WTC11 (cell line): ENCODE measurements around the gene CNOT6L. TPM values are rescaled to one million over a fixed set of nuclear protein-coding genes. Genes with fewer than 3 reads are reported as not detected.
A peak's percentile ranks its signal among the peaks of the same experiment; 100 is the strongest.

Experiments
- ATAC-seq: fragments of 200-7000 bp; cut with Tn5 transposase; 2 replicates; pipeline ENCODE4 v1.10.0; 2021; ENCODE audit warnings: mild to moderate bottlenecking, moderate library complexity
- CTCF ChIA-PET: fragments of 300-600 bp; sonication (Branson Sonifier 250); formaldehyde crosslinking; loops from one replicate; lab custom pipeline; 2021; ENCODE audit warnings: antibody characterized with exemption; lab: Charles Lee
- POLR2A ChIA-PET: fragments of 350-600 bp; sonication (Branson Sonifier 250); formaldehyde crosslinking; loops from one replicate; lab custom pipeline; 2021; ENCODE audit warnings: antibody characterized with exemption; lab: Charles Lee
- DNase-seq: peaks from one replicate; pipeline ENCODE4 v3.0.0; 2021; ENCODE audit warnings: low spot score
- H3K27ac Mint-ChIP-seq: 2 replicates; pipeline ENCODE4 v1.8.0; 2021; ENCODE audit warnings: mixed read lengths
- H3K27me3 Mint-ChIP-seq: 2 replicates; pipeline ENCODE4 v1.8.0; 2021; ENCODE audit warnings: low read depth, mild to moderate bottlenecking, moderate library complexity, mixed read lengths
- H3K36me3 Mint-ChIP-seq: 2 replicates; pipeline ENCODE4 v1.8.0; 2021; ENCODE audit warnings: mixed read lengths
- H3K4me1 Mint-ChIP-seq: 2 replicates; pipeline ENCODE4 v1.8.0; 2022; ENCODE audit warnings: mixed read lengths
- H3K4me3 Mint-ChIP-seq: 2 replicates; pipeline ENCODE4 v1.8.0; 2021; ENCODE audit warnings: mild to moderate bottlenecking, moderate library complexity, mixed read lengths
- H3K9me3 Mint-ChIP-seq: 2 replicates; pipeline ENCODE4 v1.8.0; 2021; ENCODE audit warnings: mixed read lengths
- CREM ChIP-seq: sonication (generic); formaldehyde crosslinking; IDR thresholded peaks from 2 replicates; pipeline ENCODE4 v1.8.1; 2022; ENCODE audit warnings: mild to moderate bottlenecking, missing genetic modification reagents, moderate library complexity
- FOXP1 ChIP-seq: sonication (generic); formaldehyde crosslinking; IDR thresholded peaks from 2 replicates; pipeline ENCODE4 v1.8.0; 2022; ENCODE audit warnings: missing genetic modification reagents, mild to moderate bottlenecking, moderate library complexity, borderline replicate concordance
- GABPB1 ChIP-seq: sonication (generic); formaldehyde crosslinking; IDR thresholded peaks from 2 replicates; pipeline ENCODE4 v1.8.1; 2023; ENCODE audit warnings: mild to moderate bottlenecking, missing genetic modification reagents
- GRHL2 ChIP-seq: fragments of 250-450 bp; sonication (Bioruptor Pico); IDR thresholded peaks from 2 replicates; pipeline ENCODE4 v1.8.0; 2022; ENCODE audit warnings: mild to moderate bottlenecking, moderate library complexity; ENCODE audit not compliant: insufficient replicate concordance, severe bottlenecking
- GTF2I ChIP-seq: fragments of 250-450 bp; sonication (Bioruptor Pico); conservative IDR thresholded peaks from 2 replicates; pipeline ENCODE4 v1.4.0; 2021; ENCODE audit warnings: mild to moderate bottlenecking
- IRF2 ChIP-seq: sonication (generic); formaldehyde crosslinking; IDR thresholded peaks from 2 replicates; pipeline ENCODE4 v1.8.0; 2022; ENCODE audit warnings: low read depth, missing genetic modification reagents, borderline replicate concordance
- JUN ChIP-seq: sonication (generic); formaldehyde crosslinking; IDR thresholded peaks from 2 replicates; pipeline ENCODE4 v1.8.0; 2023; ENCODE audit warnings: mild to moderate bottlenecking, missing genetic modification reagents
- KAT7 ChIP-seq: sonication (generic); formaldehyde crosslinking; IDR thresholded peaks from 2 replicates; pipeline ENCODE4 v1.8.1; 2023; ENCODE audit warnings: missing genetic modification reagents, mild to moderate bottlenecking, borderline replicate concordance
- MXD4 ChIP-seq: fragments of 250-450 bp; sonication (Bioruptor Pico); IDR thresholded peaks from 2 replicates; pipeline ENCODE4 v1.8.0; 2021; ENCODE audit warnings: mild to moderate bottlenecking, moderate library complexity, borderline replicate concordance
- NFE2L1 ChIP-seq: sonication (generic); formaldehyde crosslinking; IDR thresholded peaks from 2 replicates; pipeline ENCODE4 v1.8.1; 2023; ENCODE audit warnings: missing genetic modification reagents
- PRRX2 ChIP-seq: fragments of 250-450 bp; sonication (Bioruptor Pico); IDR thresholded peaks from 2 replicates; pipeline ENCODE4 v1.8.0; 2021; ENCODE audit warnings: mild to moderate bottlenecking
- SMAD4 ChIP-seq: sonication (generic); formaldehyde crosslinking; IDR thresholded peaks from 2 replicates; pipeline ENCODE4 v1.8.0; 2022; ENCODE audit warnings: mild to moderate bottlenecking, missing genetic modification reagents
- SOX15 ChIP-seq: fragments of 250-450 bp; sonication (Bioruptor Pico); IDR thresholded peaks from 2 replicates; pipeline ENCODE4 v1.9.0; 2021; ENCODE audit warnings: mild to moderate bottlenecking
- ZNF138 ChIP-seq: sonication (generic); formaldehyde crosslinking; conservative IDR thresholded peaks from 2 replicates; pipeline ENCODE4 v1.8.1; 2022; ENCODE audit warnings: mild to moderate bottlenecking, moderate library complexity, missing genetic modification reagents
- ZNF219 ChIP-seq: sonication (generic); formaldehyde crosslinking; IDR thresholded peaks from 2 replicates; pipeline ENCODE4 v1.8.0; 2023; ENCODE audit warnings: missing genetic modification reagents, mild to moderate bottlenecking, borderline replicate concordance
- ZNF232 ChIP-seq: sonication (generic); formaldehyde crosslinking; IDR thresholded peaks from 2 replicates; pipeline ENCODE4 v1.8.0; 2022; ENCODE audit warnings: mild to moderate bottlenecking, missing genetic modification reagents
- ZNF263 ChIP-seq: sonication (generic); formaldehyde crosslinking; IDR thresholded peaks from 2 replicates; pipeline ENCODE4 v1.8.1; 2022; ENCODE audit warnings: low read depth, mild to moderate bottlenecking, moderate library complexity, missing genetic modification reagents
- ZNF396 ChIP-seq: fragments of 250-450 bp; sonication (Bioruptor Pico); IDR thresholded peaks from 2 replicates; pipeline ENCODE4 v1.8.0; 2021; ENCODE audit warnings: mild to moderate bottlenecking, moderate library complexity, borderline replicate concordance
- total RNA-seq: library from RNA; stranded (reverse); gene quantifications from 3 replicates; pipeline ENCODE4 v1.2.3, GENCODE V29; 2021
- TF ChIP-seq, protein P1 (sequence below): sonication (generic); formaldehyde crosslinking; IDR thresholded peaks from 2 replicates; pipeline ENCODE4 v1.8.1; 2022; ENCODE audit warnings: low read depth, missing genetic modification reagents, borderline replicate concordance
- TF ChIP-seq, protein P2 (sequence below): sonication (generic); formaldehyde crosslinking; IDR thresholded peaks from 2 replicates; pipeline ENCODE4 v1.8.0; 2022; ENCODE audit warnings: mild to moderate bottlenecking, missing genetic modification reagents
- TF ChIP-seq, protein P3 (sequence below): sonication (generic); formaldehyde crosslinking; IDR thresholded peaks from 2 replicates; pipeline ENCODE4 v1.8.0; 2023; ENCODE audit warnings: mild to moderate bottlenecking, missing genetic modification reagents
- TF ChIP-seq, protein P4 (sequence below): fragments of 250-450 bp; sonication (Bioruptor Pico); IDR thresholded peaks from 2 replicates; pipeline ENCODE4 v1.9.0; 2021; ENCODE audit warnings: mild to moderate bottlenecking
- TF ChIP-seq, protein P5 (sequence below): fragments of 250-450 bp; sonication (Bioruptor Pico); IDR thresholded peaks from 2 replicates; pipeline ENCODE4 v1.9.0; 2021; ENCODE audit warnings: mild to moderate bottlenecking
- TF ChIP-seq, protein P6 (sequence below): sonication (generic); formaldehyde crosslinking; IDR thresholded peaks from 2 replicates; pipeline ENCODE4 v1.8.1; 2022; ENCODE audit warnings: mild to moderate bottlenecking, missing genetic modification reagents, moderate library complexity, borderline replicate concordance

CNOT6L gene
- total RNA-seq, 1 experiment from 2014 or later: 21.6 TPM

GRCh38 chr4:77818073-77818601 is 1.0 kb downstream of the CNOT6L start:
- Mint-ChIP-seq H3K4me3 (peak overlapping the region; percentile 86), H3K36me3 (no peaks in the 10 kb centered on the region), H3K27me3 (peaks cover 7% of the 10 kb centered on the region), H3K9me3 (no peaks in the 10 kb centered on the region), H3K4me1 (peaks cover 14% of the 10 kb centered on the region), H3K27ac (peak overlapping the region; percentile 91)
- peak; percentile 53 for DNase-seq
- TF ChIP-seq SMAD4 (no peak), GTF2I (no peak), GRHL2 (CRISPR knock-in tag) (no peak), ZNF219 (CRISPR knock-in tag) (no peak), ZNF232 (CRISPR knock-in tag) (no peak)
- TF ChIP-seq, protein P1, sequence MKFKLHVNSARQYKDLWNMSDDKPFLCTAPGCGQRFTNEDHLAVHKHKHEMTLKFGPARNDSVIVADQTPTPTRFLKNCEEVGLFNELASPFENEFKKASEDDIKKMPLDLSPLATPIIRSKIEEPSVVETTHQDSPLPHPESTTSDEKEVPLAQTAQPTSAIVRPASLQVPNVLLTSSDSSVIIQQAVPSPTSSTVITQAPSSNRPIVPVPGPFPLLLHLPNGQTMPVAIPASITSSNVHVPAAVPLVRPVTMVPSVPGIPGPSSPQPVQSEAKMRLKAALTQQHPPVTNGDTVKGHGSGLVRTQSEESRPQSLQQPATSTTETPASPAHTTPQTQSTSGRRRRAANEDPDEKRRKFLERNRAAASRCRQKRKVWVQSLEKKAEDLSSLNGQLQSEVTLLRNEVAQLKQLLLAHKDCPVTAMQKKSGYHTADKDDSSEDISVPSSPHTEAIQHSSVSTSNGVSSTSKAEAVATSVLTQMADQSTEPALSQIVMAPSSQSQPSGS (CRISPR knock-in tag): no peak
- TF ChIP-seq, protein P2, sequence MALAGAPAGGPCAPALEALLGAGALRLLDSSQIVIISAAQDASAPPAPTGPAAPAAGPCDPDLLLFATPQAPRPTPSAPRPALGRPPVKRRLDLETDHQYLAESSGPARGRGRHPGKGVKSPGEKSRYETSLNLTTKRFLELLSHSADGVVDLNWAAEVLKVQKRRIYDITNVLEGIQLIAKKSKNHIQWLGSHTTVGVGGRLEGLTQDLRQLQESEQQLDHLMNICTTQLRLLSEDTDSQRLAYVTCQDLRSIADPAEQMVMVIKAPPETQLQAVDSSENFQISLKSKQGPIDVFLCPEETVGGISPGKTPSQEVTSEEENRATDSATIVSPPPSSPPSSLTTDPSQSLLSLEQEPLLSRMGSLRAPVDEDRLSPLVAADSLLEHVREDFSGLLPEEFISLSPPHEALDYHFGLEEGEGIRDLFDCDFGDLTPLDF (CRISPR knock-in tag): no peak
- TF ChIP-seq, protein P3, sequence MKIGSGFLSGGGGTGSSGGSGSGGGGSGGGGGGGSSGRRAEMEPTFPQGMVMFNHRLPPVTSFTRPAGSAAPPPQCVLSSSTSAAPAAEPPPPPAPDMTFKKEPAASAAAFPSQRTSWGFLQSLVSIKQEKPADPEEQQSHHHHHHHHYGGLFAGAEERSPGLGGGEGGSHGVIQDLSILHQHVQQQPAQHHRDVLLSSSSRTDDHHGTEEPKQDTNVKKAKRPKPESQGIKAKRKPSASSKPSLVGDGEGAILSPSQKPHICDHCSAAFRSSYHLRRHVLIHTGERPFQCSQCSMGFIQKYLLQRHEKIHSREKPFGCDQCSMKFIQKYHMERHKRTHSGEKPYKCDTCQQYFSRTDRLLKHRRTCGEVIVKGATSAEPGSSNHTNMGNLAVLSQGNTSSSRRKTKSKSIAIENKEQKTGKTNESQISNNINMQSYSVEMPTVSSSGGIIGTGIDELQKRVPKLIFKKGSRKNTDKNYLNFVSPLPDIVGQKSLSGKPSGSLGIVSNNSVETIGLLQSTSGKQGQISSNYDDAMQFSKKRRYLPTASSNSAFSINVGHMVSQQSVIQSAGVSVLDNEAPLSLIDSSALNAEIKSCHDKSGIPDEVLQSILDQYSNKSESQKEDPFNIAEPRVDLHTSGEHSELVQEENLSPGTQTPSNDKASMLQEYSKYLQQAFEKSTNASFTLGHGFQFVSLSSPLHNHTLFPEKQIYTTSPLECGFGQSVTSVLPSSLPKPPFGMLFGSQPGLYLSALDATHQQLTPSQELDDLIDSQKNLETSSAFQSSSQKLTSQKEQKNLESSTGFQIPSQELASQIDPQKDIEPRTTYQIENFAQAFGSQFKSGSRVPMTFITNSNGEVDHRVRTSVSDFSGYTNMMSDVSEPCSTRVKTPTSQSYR (CRISPR knock-in tag): no peak
- ChIA-PET POLR2A (interaction anchor here (0.8 kb wide), 1 partner anchor 44 kb away, joined by 3 read pairs; the partner anchor contains the start of gene MRPL1), CTCF (interaction anchor here (0.6 to 1.3 kb wide), 10 partner anchors 12 to 959 kb away, joined by 3 to 7 read pairs (median 3); partner anchors contain the start of gene MRPL1)
- ATAC-seq: peak; percentile 50

- Mint-ChIP-seq H3K9me3 (no peaks in the 10 kb centered on the region), H3K27me3 (peaks cover 7% of the 10 kb centered on the region), H3K4me1 (peaks cover 14% of the 10 kb centered on the region), H3K36me3 (no peaks in the 10 kb centered on the region)
- CTCF ChIA-PET: interaction anchor here (0.5 to 1.3 kb wide), 10 partner anchors 11 to 959 kb away, joined by 3 to 7 read pairs (median 4); partner anchors contain the start of gene MRPL1
- POLR2A ChIA-PET: interaction anchor here (0.8 kb wide), 1 partner anchor 45 kb away, joined by 3 read pairs; the partner anchor contains the start of gene MRPL1
- no peak for ATAC-seq
- no peak for DNase-seq
- TF ChIP-seq, protein P4, sequence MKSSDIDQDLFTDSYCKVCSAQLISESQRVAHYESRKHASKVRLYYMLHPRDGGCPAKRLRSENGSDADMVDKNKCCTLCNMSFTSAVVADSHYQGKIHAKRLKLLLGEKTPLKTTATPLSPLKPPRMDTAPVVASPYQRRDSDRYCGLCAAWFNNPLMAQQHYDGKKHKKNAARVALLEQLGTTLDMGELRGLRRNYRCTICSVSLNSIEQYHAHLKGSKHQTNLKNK (CRISPR knock-in tag): no peak
- TF ChIP-seq NFE2L1 (CRISPR knock-in tag): no peak
- no peak for TF ChIP-seq GRHL2 (CRISPR knock-in tag)
- TF ChIP-seq IRF2 (CRISPR knock-in tag): no peak
- no peak for TF ChIP-seq PRRX2 (CRISPR knock-in tag)
- no peak for TF ChIP-seq KAT7 (CRISPR knock-in tag)
- TF ChIP-seq SOX15 (CRISPR knock-in tag): no peak
- no peak for TF ChIP-seq FOXP1 (CRISPR knock-in tag)
- TF ChIP-seq, protein P5, sequence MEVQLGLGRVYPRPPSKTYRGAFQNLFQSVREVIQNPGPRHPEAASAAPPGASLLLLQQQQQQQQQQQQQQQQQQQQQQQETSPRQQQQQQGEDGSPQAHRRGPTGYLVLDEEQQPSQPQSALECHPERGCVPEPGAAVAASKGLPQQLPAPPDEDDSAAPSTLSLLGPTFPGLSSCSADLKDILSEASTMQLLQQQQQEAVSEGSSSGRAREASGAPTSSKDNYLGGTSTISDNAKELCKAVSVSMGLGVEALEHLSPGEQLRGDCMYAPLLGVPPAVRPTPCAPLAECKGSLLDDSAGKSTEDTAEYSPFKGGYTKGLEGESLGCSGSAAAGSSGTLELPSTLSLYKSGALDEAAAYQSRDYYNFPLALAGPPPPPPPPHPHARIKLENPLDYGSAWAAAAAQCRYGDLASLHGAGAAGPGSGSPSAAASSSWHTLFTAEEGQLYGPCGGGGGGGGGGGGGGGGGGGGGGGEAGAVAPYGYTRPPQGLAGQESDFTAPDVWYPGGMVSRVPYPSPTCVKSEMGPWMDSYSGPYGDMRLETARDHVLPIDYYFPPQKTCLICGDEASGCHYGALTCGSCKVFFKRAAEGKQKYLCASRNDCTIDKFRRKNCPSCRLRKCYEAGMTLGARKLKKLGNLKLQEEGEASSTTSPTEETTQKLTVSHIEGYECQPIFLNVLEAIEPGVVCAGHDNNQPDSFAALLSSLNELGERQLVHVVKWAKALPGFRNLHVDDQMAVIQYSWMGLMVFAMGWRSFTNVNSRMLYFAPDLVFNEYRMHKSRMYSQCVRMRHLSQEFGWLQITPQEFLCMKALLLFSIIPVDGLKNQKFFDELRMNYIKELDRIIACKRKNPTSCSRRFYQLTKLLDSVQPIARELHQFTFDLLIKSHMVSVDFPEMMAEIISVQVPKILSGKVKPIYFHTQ (CRISPR knock-in tag): no peak
- no peak for TF ChIP-seq ZNF138 (CRISPR knock-in tag)
- TF ChIP-seq CREM (CRISPR knock-in tag): no peak
- no peak for TF ChIP-seq ZNF263 (CRISPR knock-in tag)
- no peak for TF ChIP-seq MXD4 (CRISPR knock-in tag)
- TF ChIP-seq, protein P6, sequence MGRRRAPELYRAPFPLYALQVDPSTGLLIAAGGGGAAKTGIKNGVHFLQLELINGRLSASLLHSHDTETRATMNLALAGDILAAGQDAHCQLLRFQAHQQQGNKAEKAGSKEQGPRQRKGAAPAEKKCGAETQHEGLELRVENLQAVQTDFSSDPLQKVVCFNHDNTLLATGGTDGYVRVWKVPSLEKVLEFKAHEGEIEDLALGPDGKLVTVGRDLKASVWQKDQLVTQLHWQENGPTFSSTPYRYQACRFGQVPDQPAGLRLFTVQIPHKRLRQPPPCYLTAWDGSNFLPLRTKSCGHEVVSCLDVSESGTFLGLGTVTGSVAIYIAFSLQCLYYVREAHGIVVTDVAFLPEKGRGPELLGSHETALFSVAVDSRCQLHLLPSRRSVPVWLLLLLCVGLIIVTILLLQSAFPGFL (CRISPR knock-in tag): no peak
- TF ChIP-seq SMAD4: no peak
- no peak for TF ChIP-seq ZNF396 (CRISPR knock-in tag)
- TF ChIP-seq GABPB1 (CRISPR knock-in tag): no peak
- TF ChIP-seq JUN (CRISPR knock-in tag): no peak
- TF ChIP-seq, all 79 proteins: peak for 0
- Mint-ChIP-seq H3K4me3 (peak overlapping the region; percentile 86), H3K27ac (no peak overlapping the region)
These were observed 1.7 kb downstream of the CNOT6L start for GRCh38 chr4:77817304-77818072.
